ENCODE results near the gene TMC4. TPM values are rescaled to one million over a fixed set of nuclear protein-coding genes. Genes with fewer than 3 reads are reported as not detected.
A peak's percentile ranks its signal among the peaks of the same experiment; 100 is the strongest.
"Not testable (repeated sequence)": the region's sequence is repeated elsewhere in the genome, so short reads cannot be mapped to it uniquely, and the experiment has no call there.

TMC4 gene
- total RNA-seq, 1 experiment from 2014 or later = 0.30 TPM

GRCh38 chr19:54180691-54181091, 7.7 kb upstream of the TMC4 start:
- DNase-seq (ENCODE audit: extremely low read depth, low read depth) = no peak

- no peak for DNase-seq (ENCODE audit: extremely low read depth, low read depth)
Observed at GRCh38 chr19:54179921-54180461, 7.0 kb upstream of the TMC4 start.

- DNase-seq (ENCODE audit: extremely low read depth, low read depth) = no peak
Observed at GRCh38 chr19:54179262-54179852, 6.4 kb upstream of the TMC4 start.

- DNase-seq (ENCODE audit: extremely low read depth, low read depth) = no peak
Observed at GRCh38 chr19:54178581-54179261, 5.8 kb upstream of the TMC4 start.

GRCh38 chr19:54173951-54174834, 1.2 kb upstream of the TMC4 start:
- DNase-seq (ENCODE audit: extremely low read depth, low read depth) = no peak

- DNase-seq (ENCODE audit: extremely low read depth, low read depth) = no peak
Observed at GRCh38 chr19:54173359-54173699, 369 bp upstream of the TMC4 start.

GRCh38 chr19:54171736-54172431, 1.1 kb downstream of the TMC4 start:
- DNase-seq (ENCODE audit: extremely low read depth, low read depth) = not testable (repeated sequence)

GRCh38 chr19:54169149-54169740, 3.7 kb downstream of the TMC4 start:
- DNase-seq (ENCODE audit: extremely low read depth, low read depth) = no peak

GRCh38 chr19:54168174-54168917, 4.6 kb downstream of the TMC4 start:
- DNase-seq (ENCODE audit: extremely low read depth, low read depth) = peak; percentile 75

- no peak for DNase-seq (ENCODE audit: extremely low read depth, low read depth)
Observed at GRCh38 chr19:54165222-54165621, 7.7 kb downstream of the TMC4 start.

GRCh38 chr19:54164369-54165068, 8.4 kb downstream of the TMC4 start:
- no peak for DNase-seq (ENCODE audit: extremely low read depth, low read depth)

- no peak for DNase-seq (ENCODE audit: extremely low read depth, low read depth)
Observed at GRCh38 chr19:54162884-54163283, 10.1 kb downstream of the TMC4 start.

GRCh38 chr19:54162241-54162805, 10.6 kb downstream of the TMC4 start:
- peak; percentile 65 for DNase-seq (ENCODE audit: extremely low read depth, low read depth)

GRCh38 chr19:54160854-54161253, 12.1 kb downstream of the TMC4 start:
- no peak for DNase-seq (ENCODE audit: extremely low read depth, low read depth)

- no peak for DNase-seq (ENCODE audit: extremely low read depth, low read depth)
Observed at GRCh38 chr19:54160182-54160811, 12.7 kb downstream of the TMC4 start.

- DNase-seq (ENCODE audit: extremely low read depth, low read depth) = peak; percentile 99
Observed at GRCh38 chr19:54159352-54160181, 13.4 kb downstream of the TMC4 start, which contains the start of gene LENG1. Gene LENG1, minus strand, starts transcription at chr19:54159721. Its CDS starts 26 bp downstream, at chr19:54159695.

GRCh38 chr19:54158812-54159351, 14.1 kb downstream of the TMC4 start:
- no peak for DNase-seq (ENCODE audit: extremely low read depth, low read depth)
